RCC 7860 (cell line): Measurements from ENCODE around the gene HAPLN1.

Source experiments
- DNase-seq: peaks from one replicate; pipeline ENCODE4 v3.0.0-alpha.2; 2015; ENCODE audit warnings: low spot score
- FAIRE-seq: peaks from 2 replicates; lab custom pipeline; 2012; peaks lifted over from hg19 to GRCh38; lab: Jason Lieb, UNC

HAPLN1 gene

GRCh38 chr5:83653669-83654068 is 67.0 kb downstream of the HAPLN1 start:
- FAIRE-seq (no peak), DNase-seq (no peak)

- FAIRE-seq (no peak), DNase-seq (no peak)
These were observed 74.7 kb downstream of the HAPLN1 start for GRCh38 chr5:83645936-83646335.

- DNase-seq (no peak), FAIRE-seq (no peak)
These were observed 76.4 kb downstream of the HAPLN1 start for GRCh38 chr5:83644301-83644700.

GRCh38 chr5:83641946-83642345 is 78.7 kb downstream of the HAPLN1 start:
- no peak for FAIRE-seq
- DNase-seq = no peak

GRCh38 chr5:83639911-83640310 is 80.7 kb downstream of the HAPLN1 start:
- FAIRE-seq (no peak), DNase-seq (no peak)

- no peak for FAIRE-seq
- no peak for DNase-seq
These were observed 84.5 kb downstream of the HAPLN1 start for GRCh38 chr5:83636156-83636555.

GRCh38 chr5:83633285-83633684 is 87.4 kb downstream of the HAPLN1 start:
- FAIRE-seq (no peak), DNase-seq (no peak)

DNA sequence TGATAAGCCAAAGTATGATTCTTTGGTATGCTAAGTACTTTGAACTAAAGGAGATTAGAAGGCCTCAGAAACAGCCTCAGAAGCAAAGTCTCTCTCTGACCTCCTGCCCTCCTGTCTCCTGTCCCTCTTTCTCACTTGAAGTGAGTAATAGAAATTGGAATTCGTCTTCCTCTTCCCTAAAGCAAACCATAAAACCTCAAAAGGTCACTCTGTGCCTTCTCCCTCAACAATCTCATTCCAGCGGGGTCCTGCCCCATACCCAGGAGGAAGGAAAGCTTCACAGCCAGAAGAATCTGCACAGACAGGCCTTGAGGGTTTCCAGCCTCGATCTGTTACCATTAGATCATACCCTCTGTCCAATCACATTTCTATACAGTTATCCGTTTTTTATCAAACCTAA is 87.8 kb downstream of the HAPLN1 start:
- FAIRE-seq (peak; percentile 91), DNase-seq (peak; percentile 76)

DNA sequence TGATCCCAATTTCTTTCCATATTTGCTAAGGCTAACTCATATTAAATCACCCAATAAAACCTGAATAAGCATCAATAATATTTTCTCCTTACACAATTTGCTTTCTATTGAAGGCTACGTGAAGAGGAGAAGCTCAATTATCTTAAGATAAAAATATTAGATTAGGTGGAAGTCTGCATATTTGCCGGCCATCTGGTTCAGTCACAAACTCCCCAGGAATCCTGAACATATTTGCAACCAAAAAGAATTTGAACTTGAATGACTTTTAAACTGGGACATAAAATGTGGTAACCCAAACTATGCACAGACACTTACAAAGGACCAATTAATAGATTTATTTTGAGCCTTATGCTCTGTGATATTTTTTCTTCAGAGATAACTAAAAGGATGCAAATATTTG is 92.3 kb downstream of the HAPLN1 start:
- DNase-seq (no peak), FAIRE-seq (no peak)

- no peak for DNase-seq
- no peak for FAIRE-seq
These were observed 105.8 kb downstream of the HAPLN1 start for GRCh38 chr5:83614841-83615240.

DNA sequence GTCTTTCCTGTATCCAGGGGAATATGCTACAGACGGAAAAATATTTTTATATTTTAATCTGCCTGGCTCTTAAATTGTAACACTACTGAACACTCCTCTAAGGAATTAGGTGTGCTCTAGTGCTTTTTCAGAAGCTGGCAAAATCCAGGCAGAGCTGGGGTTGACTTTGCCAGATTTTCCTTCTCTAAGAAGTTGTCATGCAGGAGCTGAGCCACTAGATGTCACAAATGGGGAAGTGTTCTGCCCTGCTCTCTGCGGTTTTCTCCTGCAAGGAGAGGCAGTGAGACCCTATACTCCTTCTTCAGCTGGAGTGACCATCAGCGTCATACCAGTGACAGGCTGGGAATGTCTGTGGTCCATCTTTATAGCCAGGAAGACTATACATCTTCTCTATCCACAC is 112.5 kb downstream of the HAPLN1 start:
- no peak for FAIRE-seq

DNA sequence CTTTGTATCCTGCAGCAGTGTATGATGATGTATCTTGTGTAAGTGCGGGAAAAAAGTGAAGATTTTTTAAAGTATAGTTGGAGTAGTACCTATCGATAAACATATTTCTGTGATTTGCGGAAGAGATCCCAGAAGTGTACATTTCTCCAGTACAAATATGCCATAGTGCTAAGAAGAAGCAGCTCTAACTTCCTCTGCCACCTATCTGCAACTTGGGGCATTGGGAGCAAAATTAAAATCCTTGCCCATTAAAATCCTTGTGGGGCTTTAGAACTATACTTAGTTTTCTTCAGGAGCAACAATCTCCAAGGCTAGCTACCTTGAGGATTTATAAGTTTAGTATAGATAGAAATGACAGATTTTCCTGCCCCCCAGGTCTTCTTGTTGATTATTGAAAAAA is 125.4 kb downstream of the HAPLN1 start:
- DNase-seq (no peak), FAIRE-seq (no peak)

More for the DNA sequence above, 112.5 kb downstream of the HAPLN1 start:
- peak; percentile 13 for DNase-seq

DNA sequence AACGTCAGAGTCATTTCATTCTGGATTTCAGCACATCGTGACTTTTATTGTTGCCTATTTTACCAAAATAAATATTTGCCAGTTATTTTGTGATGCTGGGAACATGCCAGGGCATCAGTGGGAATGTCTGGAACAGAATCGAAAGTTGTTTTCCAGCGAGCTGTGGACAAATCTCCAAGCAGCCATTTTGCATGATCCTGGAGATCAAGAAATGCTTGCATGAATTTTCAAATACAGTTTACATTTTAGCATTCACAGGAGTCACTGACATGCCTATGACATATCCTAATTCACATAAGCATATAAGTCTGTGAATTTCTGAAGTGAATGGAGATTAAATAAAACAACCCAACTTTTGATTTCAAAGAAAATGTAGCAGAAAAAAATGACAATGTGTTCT is 129.7 kb downstream of the HAPLN1 start:
- DNase-seq = no peak
- no peak for FAIRE-seq

- DNase-seq (no peak), FAIRE-seq (no peak)
These were observed 130.9 kb downstream of the HAPLN1 start for GRCh38 chr5:83589786-83590185.
